NT2/D1 (cell line): ENCODE results near the gene INSIG1.

Experiments used
- DNase-seq: peaks from one replicate; pipeline ENCODE4 v3.0.0-alpha.2; 2011; ENCODE audit warnings: low read depth, low spot score
- H3K27me3 ChIP-seq: 2 replicates; pipeline ENCODE4 v1.6.0; 2011; ENCODE audit warnings: mild to moderate bottlenecking; ENCODE audit not compliant: insufficient read length, insufficient read depth
- H3K36me3 ChIP-seq: 2 replicates; pipeline ENCODE4 v1.6.1; 2011; ENCODE audit warnings: mild to moderate bottlenecking, low read length, mixed read lengths; ENCODE audit not compliant: insufficient read depth, insufficient read length
- H3K4me1 ChIP-seq: 2 replicates; pipeline ENCODE4 v1.5.1; 2011; ENCODE audit not compliant: insufficient read depth, insufficient read length
- H3K4me3 ChIP-seq: 2 replicates; pipeline ENCODE4 v1.5.1; 2011; ENCODE audit warnings: low read depth; ENCODE audit not compliant: insufficient read length
- H3K9ac ChIP-seq: 2 replicates; pipeline ENCODE4 v1.6.0; 2011; ENCODE audit warnings: low read depth; ENCODE audit not compliant: insufficient read length
- H3K9me3 ChIP-seq: 2 replicates; pipeline ENCODE4 v1.5.1; 2011; ENCODE audit warnings: mild to moderate bottlenecking, low read length; ENCODE audit not compliant: insufficient read depth
- SUZ12 ChIP-seq: IDR thresholded peaks from 2 replicates; pipeline ENCODE4 v1.6.1; 2011; ENCODE audit not compliant: insufficient read length, insufficient read depth; ENCODE audit errors: extremely low read depth
- YY1 ChIP-seq: IDR thresholded peaks from 2 replicates; pipeline ENCODE4 v1.6.1; 2011; ENCODE audit not compliant: insufficient read length, insufficient read depth
- ZNF274 ChIP-seq: IDR thresholded peaks from 2 replicates; pipeline ENCODE4 v1.6.1; 2011; ENCODE audit warnings: mild to moderate bottlenecking, low read depth, low read length

Gene INSIG1

GRCh38 chr7:155255621-155256020 lies 42.1 kb upstream of the INSIG1 start:
- no peak for DNase-seq
- no peaks in the 10 kb centered on the region for H3K27me3 ChIP-seq
- no peak for TF ChIP-seq SUZ12
- TF ChIP-seq YY1 = no peak
- TF ChIP-seq ZNF274 = no peak
- no peak overlapping the region for H3K4me3 ChIP-seq
- no peak overlapping the region for H3K9ac ChIP-seq
- no peaks in the 10 kb centered on the region; the same call in 1 of the 2 replicates for H3K9me3 ChIP-seq
- no peaks in the 10 kb centered on the region for H3K4me1 ChIP-seq
- no peaks in the 10 kb centered on the region for H3K36me3 ChIP-seq

GRCh38 chr7:155256081-155256760 lies 41.5 kb upstream of the INSIG1 start:
- H3K9ac ChIP-seq = no peak overlapping the region
- no peaks in the 10 kb centered on the region for H3K27me3 ChIP-seq
- no peak overlapping the region for H3K4me3 ChIP-seq
- H3K4me1 ChIP-seq = no peaks in the 10 kb centered on the region
- no peaks in the 10 kb centered on the region; the same call in 1 of the 2 replicates for H3K9me3 ChIP-seq
- no peak for DNase-seq
- no peaks in the 10 kb centered on the region for H3K36me3 ChIP-seq
- TF ChIP-seq SUZ12 (no peak), YY1 (no peak), ZNF274 (no peak)

- Histone ChIP-seq H3K4me1 (peaks cover 3% of the 10 kb centered on the region), H3K9ac (no peak overlapping the region), H3K9me3 (no peaks in the 10 kb centered on the region; the same call in 1 of the 2 replicates), H3K36me3 (no peaks in the 10 kb centered on the region), H3K4me3 (no peak overlapping the region), H3K27me3 (no peaks in the 10 kb centered on the region)
- DNase-seq = no peak
- no peak for TF ChIP-seq SUZ12
- TF ChIP-seq ZNF274 = no peak
- no peak for TF ChIP-seq YY1
Observed at GRCh38 chr7:155256761-155257481, 40.8 kb upstream of the INSIG1 start.

- no peak for TF ChIP-seq ZNF274
- TF ChIP-seq SUZ12 = no peak
- no peak for TF ChIP-seq YY1
- no peak for DNase-seq
- no peaks in the 10 kb centered on the region for H3K27me3 ChIP-seq
- H3K36me3 ChIP-seq = no peaks in the 10 kb centered on the region
- no peak overlapping the region for H3K9ac ChIP-seq
- H3K9me3 ChIP-seq = no peaks in the 10 kb centered on the region; the same call in 1 of the 2 replicates
- no peak overlapping the region for H3K4me3 ChIP-seq
- H3K4me1 ChIP-seq = peaks cover 3% of the 10 kb centered on the region
Observed at GRCh38 chr7:155257482-155258225, 40.0 kb upstream of the INSIG1 start.

- TF ChIP-seq SUZ12 (no peak), ZNF274 (no peak)
- Histone ChIP-seq H3K9me3 (no peaks in the 10 kb centered on the region; the same call in 1 of the 2 replicates), H3K4me1 (peaks cover 3% of the 10 kb centered on the region), H3K36me3 (no peaks in the 10 kb centered on the region), H3K4me3 (no peak overlapping the region), H3K9ac (no peak overlapping the region), H3K27me3 (no peaks in the 10 kb centered on the region)
- DNase-seq = no peak
Observed at GRCh38 chr7:155258226-155258560, 39.5 kb upstream of the INSIG1 start.

GRCh38 chr7:155259866-155260497 lies 37.7 kb upstream of the INSIG1 start:
- peaks cover 3% of the 10 kb centered on the region for H3K4me1 ChIP-seq
- no peak for DNase-seq
- H3K36me3 ChIP-seq = no peaks in the 10 kb centered on the region
- no peak overlapping the region for H3K4me3 ChIP-seq
- H3K27me3 ChIP-seq = no peaks in the 10 kb centered on the region
- H3K9ac ChIP-seq = no peak overlapping the region
- TF ChIP-seq YY1 = no peak
- TF ChIP-seq ZNF274 = no peak
- TF ChIP-seq SUZ12 = no peak
- no peaks in the 10 kb centered on the region; the same call in 1 of the 2 replicates for H3K9me3 ChIP-seq

GRCh38 chr7:155260498-155260872 lies 37.2 kb upstream of the INSIG1 start:
- peaks cover 3% of the 10 kb centered on the region for H3K4me1 ChIP-seq
- H3K9ac ChIP-seq = no peak overlapping the region
- no peaks in the 10 kb centered on the region for H3K27me3 ChIP-seq
- no peak overlapping the region for H3K4me3 ChIP-seq
- no peak for TF ChIP-seq YY1
- TF ChIP-seq ZNF274 = no peak
- TF ChIP-seq SUZ12 = no peak
- no peaks in the 10 kb centered on the region for H3K36me3 ChIP-seq
- DNase-seq = no peak
- H3K9me3 ChIP-seq = no peaks in the 10 kb centered on the region; the same call in 1 of the 2 replicates
